NCI-H510A (cell line): ENCODE data around the gene CAPN9.

ENCODE experiments used
- DNase-seq: peaks from one replicate; lab custom pipeline; 2025; lab: John Stamatoyannopoulos, UW

The CAPN9 gene

DNA sequence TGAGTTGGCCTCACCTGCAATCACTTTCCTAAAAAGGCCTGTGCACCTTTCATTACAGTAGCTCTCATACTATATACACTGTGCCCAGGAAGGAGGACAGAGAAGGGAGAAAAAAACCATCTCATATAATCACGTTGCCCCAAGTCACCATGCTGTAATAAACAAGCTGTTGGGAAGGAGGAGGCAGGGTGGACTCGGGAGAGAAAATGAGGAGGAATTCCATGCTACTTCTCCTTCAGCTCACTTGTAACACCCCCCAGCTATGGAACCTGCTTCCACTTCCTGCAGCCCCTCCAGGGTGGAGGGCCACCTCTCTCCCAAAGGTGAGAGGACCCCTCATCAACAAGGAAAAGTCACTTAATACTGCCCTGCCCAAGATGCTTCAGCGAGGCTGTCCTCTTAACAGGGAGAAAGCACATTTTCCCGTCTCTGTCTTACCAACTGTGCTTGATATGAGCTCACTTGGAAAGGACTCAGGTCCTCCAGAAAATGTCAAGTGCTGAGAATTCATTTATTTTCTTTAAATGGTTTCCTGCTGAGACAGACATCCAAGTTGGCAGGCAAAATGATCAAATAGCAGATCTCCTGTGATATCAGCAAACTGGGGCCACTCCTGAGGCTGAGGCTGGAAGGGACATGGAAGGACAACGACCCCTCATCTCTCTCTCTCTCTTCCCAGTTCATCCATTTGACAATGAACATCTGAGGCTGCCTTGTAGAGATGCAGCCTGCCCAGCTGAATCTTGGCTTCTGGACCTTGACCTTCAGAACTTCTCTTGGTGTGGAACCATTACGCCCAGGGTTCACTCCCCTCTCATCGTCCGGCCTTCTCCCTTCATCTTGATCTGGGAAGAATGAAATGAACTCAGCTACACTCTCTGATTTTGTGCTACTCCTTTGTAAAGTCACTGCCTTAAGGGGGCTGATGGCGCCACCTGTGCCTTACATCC is 54.0 kb downstream of the CAPN9 start:
- DNase-seq: no peak

DNA sequence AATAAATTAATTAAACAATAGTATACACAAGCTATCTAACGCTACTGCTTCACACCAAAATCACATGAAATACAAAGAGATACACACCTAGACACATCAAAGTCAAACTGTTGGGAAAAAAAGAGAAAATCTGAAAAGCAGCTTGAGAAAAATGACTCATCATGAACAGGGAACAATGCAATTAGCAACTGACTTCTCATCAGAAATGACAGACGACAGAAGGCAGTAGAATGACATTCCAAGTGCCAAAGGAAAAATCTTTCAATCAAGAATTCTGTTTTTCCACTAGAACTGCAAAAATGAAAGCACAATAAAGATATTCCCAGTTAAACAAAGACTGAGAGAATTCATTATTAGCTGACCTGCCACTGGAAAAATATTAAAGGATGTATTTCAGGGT is 57.2 kb downstream of the CAPN9 start:
- DNase-seq: no peak

DNA sequence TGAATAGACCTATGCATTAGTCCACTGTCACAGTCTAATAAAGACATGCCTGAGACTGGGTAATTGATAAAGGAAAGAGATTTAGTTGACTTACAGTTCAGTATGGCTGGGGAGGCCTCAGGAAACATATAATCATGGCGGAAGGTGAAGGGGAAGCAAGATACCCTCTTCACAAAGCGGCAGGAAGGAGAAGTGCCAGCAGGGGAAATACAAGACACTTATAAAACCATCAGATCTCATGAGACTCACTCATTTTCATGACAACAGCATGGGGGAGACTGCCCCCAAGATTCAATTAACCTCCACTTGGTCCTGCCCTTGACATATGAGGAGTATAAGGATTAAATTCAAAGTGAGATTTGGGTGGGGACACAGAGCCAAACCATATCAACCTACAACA is 59.4 kb downstream of the CAPN9 start:
- no peak for DNase-seq

DNA sequence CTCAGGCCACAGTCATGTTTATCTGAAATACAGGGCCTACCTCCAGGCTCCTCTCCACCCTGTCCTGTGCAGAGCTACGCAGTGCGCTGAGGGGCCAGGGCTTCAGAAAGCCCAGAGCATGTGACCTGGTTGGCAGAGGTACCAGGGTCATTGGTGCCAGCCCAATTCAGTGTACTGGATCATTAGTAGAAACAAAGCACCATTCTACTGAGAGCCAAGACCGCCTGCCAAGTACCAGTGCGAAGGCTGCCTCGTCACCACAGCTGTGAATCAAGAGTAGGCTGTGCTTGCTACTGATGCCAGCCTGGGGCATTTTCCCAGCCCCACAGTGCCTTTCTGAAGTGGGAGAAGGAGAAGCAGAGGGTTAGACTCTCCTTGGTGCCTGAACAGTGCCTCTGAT is 59.8 kb downstream of the CAPN9 start:
- no peak for DNase-seq

DNA sequence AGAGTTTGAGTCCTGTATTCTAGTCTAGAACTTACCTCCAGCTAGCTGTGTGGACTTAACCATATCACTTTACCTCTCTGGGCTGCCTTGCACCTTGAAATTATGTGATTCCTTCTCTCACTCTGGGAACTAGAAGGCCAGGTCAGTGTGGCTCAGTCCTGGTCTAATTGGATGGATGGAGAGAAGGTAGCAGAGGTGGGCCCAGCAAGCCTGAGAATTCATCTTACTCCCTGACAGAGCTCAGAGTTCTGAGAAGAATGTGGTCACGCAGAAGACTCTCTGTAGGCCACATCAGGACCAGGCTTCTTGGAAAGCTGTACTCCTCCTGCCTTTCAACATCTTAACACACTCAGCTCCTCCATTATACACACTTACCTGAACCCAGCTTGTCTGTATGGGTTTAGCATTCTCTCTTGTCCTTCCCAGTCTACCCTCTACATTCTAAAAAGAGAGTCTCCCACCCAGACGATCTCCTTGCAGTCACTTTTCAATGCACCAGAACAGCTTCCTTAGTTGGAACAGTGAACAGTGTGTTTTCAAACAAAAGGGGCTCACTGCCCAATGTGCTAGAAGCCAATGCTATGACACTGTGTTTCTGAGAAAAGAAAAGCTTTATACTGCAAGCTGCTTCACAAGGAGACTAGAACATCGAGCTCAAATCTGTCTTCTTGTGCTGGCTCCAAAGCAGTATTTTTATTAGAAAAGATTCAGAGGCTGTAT is 60.5 kb downstream of the CAPN9 start:
- no peak for DNase-seq

DNA sequence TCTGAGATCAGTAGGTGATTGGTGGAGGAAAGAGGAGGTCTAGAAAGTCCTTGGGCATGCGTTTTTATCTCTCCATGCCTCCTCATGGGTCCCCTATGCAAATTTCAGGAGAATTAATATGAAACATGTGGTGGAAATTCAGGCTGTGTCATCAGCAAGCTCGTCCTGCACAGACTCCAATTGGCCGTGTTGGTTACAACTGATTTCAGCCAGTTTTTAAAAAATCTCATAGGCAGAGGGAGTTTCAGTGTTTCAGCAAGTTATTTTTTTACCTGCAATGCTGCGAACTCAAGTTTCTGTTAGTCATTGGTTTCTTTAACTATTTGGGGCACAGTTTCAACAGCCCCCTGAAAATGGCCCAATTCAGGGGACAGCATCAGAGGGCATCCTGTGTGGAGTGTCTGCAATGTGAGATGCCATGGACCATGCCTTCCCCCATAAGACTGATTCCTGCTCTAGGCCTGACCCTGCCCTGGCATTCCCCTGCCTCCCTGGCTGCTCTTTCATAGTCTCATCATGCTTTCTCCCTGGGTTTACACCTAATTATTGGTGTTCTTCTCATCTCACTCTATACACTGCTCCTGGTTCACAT is 61.2 kb downstream of the CAPN9 start:
- DNase-seq: no peak

DNA sequence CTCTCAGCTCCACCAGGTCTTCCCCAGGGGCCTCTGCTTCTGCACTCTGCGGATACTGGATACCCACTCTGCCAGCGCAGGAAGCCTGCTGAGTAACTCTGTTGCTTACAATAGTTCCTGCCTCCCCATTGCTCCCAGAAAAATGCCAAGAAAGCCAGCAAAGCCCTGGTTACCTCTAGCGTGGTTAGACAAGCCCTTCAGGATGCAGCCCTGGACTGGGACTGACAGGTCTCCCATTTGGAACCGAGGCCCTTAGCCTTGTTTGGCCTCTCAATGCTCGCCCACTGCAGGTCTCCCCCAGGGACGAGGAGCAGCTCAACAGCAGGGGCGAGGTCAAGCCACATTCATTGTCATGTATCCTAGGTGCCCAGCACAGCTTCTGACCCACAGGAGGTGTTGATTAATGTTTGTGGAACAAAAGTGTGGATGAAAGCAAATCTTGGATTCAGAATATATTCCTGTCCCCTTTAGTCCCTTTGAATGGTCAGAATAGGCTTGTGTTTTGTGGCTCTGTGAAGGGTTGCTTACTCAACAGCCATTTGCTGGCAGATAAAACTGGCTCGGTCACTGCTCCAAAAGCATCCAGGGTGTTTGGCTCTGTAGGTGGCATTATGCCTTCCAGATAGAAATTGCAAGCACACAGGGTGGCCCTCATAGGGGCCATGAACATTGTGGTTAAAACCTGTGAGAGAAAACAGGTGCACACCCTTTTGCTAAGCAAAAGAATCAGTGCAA is 62.2 kb downstream of the CAPN9 start:
- DNase-seq: no peak

DNA sequence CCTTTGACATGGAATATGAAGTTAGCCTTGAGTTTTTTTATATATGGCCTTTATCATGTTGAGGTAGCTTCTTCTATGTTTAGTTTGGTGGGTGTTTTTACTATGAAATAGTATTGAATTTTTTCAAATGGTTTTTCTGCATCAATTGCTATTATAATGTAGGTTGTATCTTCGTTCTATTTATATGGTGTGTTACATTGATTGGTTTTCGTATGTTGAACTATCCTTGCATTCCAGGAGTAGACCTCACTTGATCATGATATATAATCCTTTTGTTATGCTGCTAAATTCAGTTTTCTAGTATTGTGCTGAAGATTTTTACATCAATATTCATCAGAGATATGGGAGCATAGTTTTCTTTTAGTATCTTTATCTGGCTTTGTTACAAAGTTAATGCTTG is 65.4 kb downstream of the CAPN9 start:
- no peak for DNase-seq

DNA sequence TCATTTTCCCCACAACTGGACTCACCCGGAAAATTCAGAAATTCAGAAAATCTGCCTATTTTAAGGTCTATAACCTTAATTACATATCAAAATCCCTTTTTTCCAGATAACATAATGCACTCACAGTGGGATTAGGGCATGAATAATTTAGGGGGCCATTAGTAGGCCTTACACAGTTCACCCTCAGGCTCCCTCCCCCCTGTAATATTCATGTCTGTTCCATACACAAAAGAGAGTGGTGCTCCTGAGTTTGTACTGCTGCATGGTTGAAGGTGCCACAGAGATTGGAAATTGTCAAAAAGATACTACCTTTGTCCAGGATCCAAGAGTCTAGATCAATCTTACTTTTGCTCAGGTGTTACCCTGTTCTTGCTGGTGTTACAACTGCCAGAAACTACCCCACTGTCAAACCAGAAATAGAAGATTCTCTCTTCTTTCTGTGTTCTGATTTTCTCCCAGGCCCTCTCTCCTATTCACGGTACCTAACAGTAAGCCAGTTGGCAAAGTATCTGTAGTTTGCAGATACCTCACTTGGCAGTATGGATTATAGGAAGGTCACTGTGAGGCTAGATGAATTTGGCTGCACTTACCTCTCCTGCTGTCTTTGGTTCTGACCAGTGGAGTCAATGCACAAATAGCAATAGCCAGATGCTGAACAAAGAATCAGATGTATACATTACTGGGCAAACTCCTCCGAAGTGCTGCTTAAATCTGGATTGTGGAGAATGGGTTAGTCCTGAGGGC is 67.9 kb downstream of the CAPN9 start:
- no peak for DNase-seq

DNA sequence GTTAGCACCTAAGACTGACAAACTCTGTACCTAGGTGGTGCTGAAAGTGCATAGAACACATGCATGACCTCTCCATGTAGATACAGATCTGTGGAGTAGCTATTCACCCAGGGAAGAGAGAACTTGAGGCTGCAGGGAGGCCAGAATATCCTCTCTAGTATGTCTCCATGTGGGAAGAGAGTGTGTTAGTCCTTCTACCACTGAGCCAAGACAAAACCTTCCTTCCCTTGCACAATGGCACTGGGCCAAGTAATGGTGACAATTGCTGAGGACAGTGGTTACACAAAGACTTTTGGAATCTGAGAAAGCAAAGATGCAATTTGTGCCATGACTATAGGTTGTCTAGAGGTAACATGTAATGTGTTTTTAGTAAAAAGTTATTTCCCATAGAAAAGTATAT is 68.8 kb downstream of the CAPN9 start:
- DNase-seq: no peak

DNA sequence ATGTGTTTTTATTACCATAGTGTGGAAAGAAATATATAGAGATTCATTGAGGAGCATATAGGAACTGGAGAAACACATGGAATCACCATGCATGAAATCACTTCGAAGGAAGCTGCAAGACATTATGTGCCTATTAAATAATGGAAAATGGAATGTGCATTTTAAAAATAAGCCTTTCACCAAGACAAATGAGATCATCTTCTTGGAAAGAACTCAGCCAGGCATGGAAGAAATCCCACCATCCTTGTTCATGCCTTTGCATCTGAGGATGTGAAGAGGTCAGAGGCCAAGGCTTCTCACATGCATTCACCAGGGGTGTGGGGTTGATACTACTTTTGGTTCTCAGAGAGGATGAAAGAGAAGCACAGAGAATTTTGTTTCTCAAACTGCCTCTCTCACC is 71.2 kb downstream of the CAPN9 start:
- no peak for DNase-seq

DNA sequence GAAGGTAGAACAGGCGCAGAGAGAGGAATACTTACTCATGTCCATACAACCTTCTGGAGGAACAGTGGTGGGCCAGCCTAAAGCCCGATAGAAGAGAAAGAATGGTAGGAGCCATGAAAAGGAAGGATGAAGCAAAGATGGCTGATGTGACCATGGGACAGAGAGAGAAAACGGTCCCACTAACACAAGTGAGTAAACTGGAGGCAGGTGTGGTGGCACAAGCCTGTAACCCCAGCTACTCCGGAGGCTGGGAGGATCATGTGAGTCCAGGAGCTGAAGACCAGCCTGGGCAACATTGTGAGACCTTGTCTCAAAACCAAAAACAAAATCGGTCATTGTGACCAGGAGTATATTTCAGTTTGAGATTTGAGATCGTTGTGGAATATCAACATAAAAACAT is 71.7 kb downstream of the CAPN9 start:
- DNase-seq: no peak

DNA sequence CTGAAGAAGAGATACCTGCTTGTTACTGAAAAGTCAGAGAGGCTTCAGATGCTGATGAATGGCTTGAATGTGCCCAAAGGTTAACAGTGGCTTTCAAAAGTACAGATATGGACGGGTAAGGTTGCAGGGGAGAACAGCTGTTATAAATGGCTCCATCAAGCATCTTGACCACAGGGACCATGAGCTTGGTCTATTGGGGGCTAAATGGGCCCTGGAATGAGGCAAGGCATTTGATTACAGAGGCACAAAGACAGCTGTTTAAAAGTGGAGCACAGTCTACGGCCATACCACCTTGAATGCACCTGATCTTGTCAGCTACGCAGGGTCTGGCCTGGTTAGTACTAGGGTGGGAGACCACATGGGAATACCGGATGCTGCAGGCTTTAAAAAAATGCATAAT is 72.8 kb downstream of the CAPN9 start:
- no peak for DNase-seq

DNA sequence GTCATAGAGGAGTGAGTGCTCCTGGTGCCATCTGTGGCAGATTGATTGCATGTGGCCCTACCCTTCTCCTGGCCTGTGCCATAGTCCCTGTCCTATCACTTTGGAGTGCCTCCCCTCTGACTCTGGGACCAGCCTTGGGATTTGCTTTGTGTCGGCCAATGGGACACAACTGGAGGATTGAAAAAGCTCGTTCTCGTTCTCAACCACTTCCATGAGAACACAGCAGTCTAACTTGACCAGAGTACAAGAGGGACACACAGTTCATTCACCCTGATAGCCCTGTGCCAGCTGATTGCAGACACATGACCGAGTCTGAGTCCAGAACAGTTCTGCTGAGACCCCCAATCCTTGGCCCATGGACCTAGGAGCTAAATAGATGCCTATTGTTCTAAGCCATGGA is 73.4 kb downstream of the CAPN9 start:
- DNase-seq: no peak

DNA sequence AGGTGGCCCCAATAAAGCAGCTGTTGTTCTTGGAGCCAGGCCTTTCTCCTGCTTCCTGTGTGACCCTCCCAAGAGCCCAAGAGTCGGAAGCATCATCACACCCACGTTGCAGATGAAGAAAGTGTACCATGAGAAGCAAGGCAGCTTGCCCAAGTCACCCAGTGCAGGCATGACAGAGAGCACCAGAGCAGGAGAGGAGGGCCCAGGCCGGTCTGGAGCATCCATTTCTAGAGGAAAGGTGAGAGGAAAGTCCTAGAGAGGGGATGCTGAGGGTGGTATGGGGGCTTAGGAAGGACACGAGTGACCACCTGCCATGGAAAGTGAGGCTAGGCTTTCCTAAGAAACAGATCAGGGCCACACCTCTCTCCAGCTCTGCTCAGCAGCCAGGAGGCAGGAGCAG is 74.2 kb downstream of the CAPN9 start:
- no peak for DNase-seq

DNA sequence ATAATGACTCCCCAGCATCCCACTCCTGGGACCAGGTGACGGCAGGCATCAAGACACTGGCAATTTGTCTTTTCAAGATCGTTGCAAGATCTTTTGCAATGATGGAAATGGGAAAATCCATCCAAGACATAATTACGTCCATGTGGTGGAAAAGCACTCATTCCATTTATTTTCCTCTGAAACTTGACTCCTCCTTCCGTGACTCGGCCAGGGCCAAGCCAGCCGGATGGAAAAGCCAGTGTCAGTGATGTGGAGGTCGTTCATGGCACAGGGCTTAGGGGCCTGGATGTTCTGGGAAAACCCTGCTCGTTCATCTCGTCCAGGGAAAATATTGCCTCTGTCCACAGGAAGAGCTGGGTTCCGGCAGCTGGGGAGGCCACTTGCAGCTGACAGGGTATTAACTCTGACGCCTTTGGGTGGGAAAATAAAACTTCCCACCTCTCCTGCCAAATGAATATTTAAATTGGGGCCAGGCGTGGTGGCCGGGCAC is 74.9 kb downstream of the CAPN9 start:
- DNase-seq: no peak

DNA sequence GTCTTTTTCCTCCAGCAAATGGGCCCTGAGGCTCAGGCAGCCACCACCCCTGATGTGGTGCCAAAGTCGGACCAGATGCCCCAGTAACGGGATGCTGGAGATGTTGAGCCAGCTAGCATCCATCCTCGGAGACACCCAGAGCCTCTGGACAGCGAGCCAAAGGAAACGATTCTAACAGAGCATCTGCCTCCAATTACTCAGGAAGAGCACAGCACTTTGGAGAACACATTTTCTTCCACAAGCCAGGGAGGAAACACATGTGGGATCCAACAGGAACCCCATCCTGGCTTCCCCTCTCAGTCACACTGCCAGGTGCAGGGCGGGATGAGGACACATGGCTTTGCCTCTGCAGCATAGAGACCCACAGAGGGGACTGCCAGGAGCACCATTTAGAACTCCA is 76.2 kb downstream of the CAPN9 start:
- no peak for DNase-seq

DNA sequence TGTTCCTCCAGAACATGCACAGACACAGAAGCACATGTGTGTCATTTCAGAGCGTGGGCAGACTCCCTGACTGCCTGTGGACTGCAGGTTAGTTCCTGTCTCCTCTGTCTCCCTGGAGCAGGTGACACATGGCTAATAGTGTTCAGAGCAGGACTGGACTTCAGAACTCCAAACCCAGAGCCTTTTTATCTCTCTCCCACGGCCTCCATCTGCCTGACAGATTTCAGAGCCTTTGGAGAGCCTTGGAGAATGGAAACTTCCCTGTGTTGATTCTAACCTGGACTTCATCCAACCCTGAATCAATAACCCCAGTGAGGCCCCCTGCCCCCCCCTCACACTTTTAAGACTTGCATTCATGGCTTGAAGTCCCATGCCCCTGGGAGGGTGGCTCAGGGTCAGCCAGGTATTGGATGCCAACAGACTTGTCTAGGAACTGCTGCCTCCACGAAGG is 76.8 kb downstream of the CAPN9 start:
- no peak for DNase-seq

DNA sequence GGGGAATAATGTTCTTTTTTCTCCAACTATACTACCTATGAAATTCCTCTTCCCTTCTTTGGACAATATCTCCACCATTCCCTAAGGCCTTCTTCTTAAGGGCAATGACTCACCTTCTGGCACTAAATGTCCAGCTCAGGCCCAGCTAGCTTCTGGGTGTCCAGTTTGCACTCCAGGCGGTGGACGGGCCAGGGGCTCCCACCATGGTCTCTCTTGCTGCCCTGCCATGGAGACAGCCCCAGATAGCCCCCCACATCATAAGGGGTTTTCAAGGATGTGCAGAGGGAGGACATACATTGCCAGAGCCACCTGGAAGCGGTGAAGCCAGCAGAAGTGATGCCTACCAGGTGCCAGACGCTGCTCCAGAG is 77.3 kb downstream of the CAPN9 start:
- no peak for DNase-seq

DNA sequence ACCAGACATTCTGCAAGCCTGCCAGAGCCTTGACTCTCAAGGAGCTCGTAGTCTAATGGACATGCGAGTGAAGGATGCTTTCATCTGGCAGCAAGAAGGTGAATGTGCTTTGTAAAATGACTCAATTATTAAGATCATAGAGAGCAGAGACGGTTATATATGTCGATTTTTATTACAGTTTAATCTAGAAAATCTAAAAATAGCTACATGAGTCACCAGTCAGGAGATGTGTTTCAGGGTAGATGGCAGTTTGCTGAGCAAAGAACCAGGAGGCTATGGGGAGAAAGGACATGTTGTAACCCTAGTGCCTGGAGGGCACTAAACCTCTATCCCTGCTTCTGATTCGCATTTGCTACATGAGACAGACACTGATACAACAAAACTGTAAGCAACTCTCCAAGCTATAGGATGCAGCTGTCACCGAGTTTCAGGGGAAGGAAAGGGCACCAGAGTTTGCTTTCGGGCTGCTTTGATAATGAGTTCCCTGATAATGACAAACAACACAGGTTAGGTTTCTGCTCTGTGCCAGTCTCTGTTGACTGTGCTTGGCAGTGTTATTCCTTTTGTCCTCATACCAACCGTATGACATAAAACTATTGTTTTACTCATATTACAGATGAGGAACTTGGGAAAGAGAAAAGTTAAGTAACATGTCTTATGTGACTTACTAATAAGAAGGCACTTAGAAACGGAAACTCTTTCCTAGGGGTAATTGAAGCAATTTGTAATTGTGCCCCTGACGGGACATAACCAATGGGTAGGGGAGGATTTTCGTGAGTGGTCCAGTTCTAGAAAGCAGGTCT is 77.9 kb downstream of the CAPN9 start:
- DNase-seq: no peak

DNA sequence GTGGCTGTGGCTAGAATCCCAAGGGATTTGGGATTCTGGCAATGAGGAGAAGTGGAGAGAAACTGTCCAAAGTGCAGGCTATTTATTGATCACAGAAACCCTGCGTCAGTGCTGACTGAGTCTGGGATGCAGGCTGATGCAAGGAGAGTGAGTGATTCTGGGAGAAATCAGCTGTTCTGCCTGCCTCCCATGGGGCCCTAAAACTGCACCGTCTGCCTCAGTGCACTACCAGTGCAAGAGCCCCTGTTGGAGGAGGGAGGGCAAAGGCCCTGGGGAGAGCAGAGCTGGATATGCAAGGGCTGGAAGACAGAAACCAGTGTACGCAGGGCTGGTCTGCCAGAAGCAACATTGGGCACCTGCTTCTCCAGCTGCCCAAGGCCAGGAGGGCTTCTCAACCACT is 78.6 kb downstream of the CAPN9 start:
- no peak for DNase-seq
